Sigmoid colon (tissue), 7 donors: ENCODE measurements around the gene TMPRSS5. TPM values are rescaled to one million over a fixed set of nuclear protein-coding genes. Genes with fewer than 3 reads are reported as not detected.
A peak's percentile ranks its signal among the peaks of the same experiment; 100 is the strongest.

ENCODE experiments used
- DNase-seq: peaks from one replicate; pipeline ENCODE4 v3.0.0-alpha.2; 2019
- H3K27ac ChIP-seq, 4 donors: fragments of 200-600 bp; sonication (generic); one replicate each; pipeline ENCODE4 v1.5.1; 2016 to 2019; ENCODE audit warnings: mild to moderate bottlenecking in 1 of 4
- H3K27me3 ChIP-seq, 3 donors: fragments of 200-600 bp; sonication (generic); one replicate each; pipeline ENCODE4 v1.5.1; 2019; ENCODE audit warnings: mild to moderate bottlenecking in 1 of 3
- H3K36me3 ChIP-seq, 4 donors: fragments of 200-600 bp; sonication (generic); one replicate each; pipeline ENCODE4 v1.5.1; 2016 to 2019
- H3K4me1 ChIP-seq, 4 donors: fragments of 200-600 bp; sonication (generic); one replicate each; pipeline ENCODE4 v1.5.1; 2017 to 2019
- H3K4me3 ChIP-seq, 4 donors: fragments of 200-600 bp; sonication (generic); one replicate each; pipeline ENCODE4 v1.5.1; 2017 to 2019; ENCODE audit warnings: mild to moderate bottlenecking in 2 of 4, moderate library complexity in 1 of 4
- H3K9me3 ChIP-seq, 4 donors: fragments of 200-600 bp in 3 of 4; sonication (generic) in 3 of 4; one replicate each; pipeline versions ENCODE4 v1.5.1 to v1.6.1; 2013 to 2019
- CTCF ChIP-seq, 4 experiments: fragments of 450-650 bp in 3 of 4; fragments of 200-600 bp in 1 of 4; IDR thresholded peaks; one replicate each; pipeline ENCODE4 v1.5.1; 2016 to 2019; ENCODE audit warnings: antibody characterized with exemption in 4 of 4, mild to moderate bottlenecking in 3 of 4, moderate library complexity in 2 of 4
- EP300 ChIP-seq, 4 donors: sonication (generic); formaldehyde crosslinking; IDR thresholded peaks; one replicate each; pipeline ENCODE4 v1.6.1; 2017; ENCODE audit warnings: antibody characterized with exemption in 4 of 4
- POLR2A ChIP-seq, 2 donors: fragments of 450-650 bp; IDR thresholded peaks; one replicate each; pipeline ENCODE4 v1.6.1; 2016; ENCODE audit warnings: antibody characterized with exemption in 2 of 2, mild to moderate bottlenecking in 2 of 2, moderate library complexity in 2 of 2
- POLR2AphosphoS5 ChIP-seq, 4 donors: sonication (generic); formaldehyde crosslinking; IDR thresholded peaks; one replicate each; pipeline ENCODE4 v1.6.1; 2017; ENCODE audit warnings: antibody characterized with exemption in 4 of 4
- WGBS, 2 donors: extraction: QIAGEN DNeasy Blood & Tissue Kit; methylation state at CpG; one replicate each; pipeline ENCODE4 v1.1.7; 2013; 5-methylcytosine and 5-hydroxymethylcytosine counted together
- intact Hi-C: fragments of 100-400 bp; cut with DNase I; formaldehyde crosslinking; loops from one replicate; pipeline ENCODE4 v1.15.1; 2023
- polyA plus RNA-seq, 3 donors: library from polyadenylated mRNA; stranded (reverse); fragments of 200-250 nt; gene quantifications; one replicate each; pipeline ENCODE4 v1.2.3, GENCODE V29; 2013
- total RNA-seq, 4 donors: library from RNA; depleted of rRNA; stranded (reverse); fragments of >200 nt; gene quantifications; one replicate each; pipeline ENCODE4 v1.1.0, GENCODE V29; 2016
- donor health status: healthy with polysubstance abuse.
- donor health status: Bipolar disorder and iron deficiency.
- donor health status: healthy.

TMPRSS5 gene
- total RNA-seq (1 to 10 TPM in 1 of 4 donors, under 1 TPM in 3; 0.36 to 1.4 (median 0.60) TPM), polyA plus RNA-seq (under 1 TPM in 1 of 3 donors, not detected in 2; 0.28 TPM)

- peak within 1 kb of the TSS in 1 of 4 donors; percentile 26 for H3K27ac ChIP-seq
- no peaks in the 10 kb centered on the region for H3K27me3 ChIP-seq
- H3K4me3 ChIP-seq: no peak within 1 kb of the TSS
- peaks cover 0 to 4% (median 0%) of the 10 kb centered on the region in 4 donors for H3K9me3 ChIP-seq
- H3K36me3 ChIP-seq: no peaks in the 10 kb centered on the region
- intact Hi-C loops: no loop called here
- TF ChIP-seq EP300 (IDR thresholded peaks at IDR 0.05) (no peak), POLR2A (IDR thresholded peaks at IDR 0.05) (no peak), POLR2AphosphoS5 (IDR thresholded peaks at IDR 0.05) (no peak), CTCF (IDR thresholded peaks at IDR 0.05) (no peak)
- no peaks in the 10 kb centered on the region for H3K4me1 ChIP-seq
- DNase-seq: peak; percentile 75
- WGBS, 2 donors: 83 to 88% methylated on average over 7 of the region's 7 CpGs
Observed at GRCh38 chr11:113705871-113706655, at the start of gene TMPRSS5. Gene TMPRSS5 (minus strand): TSS chr11:113706308. CDS start chr11:113706224, 84 bp downstream.

DNA sequence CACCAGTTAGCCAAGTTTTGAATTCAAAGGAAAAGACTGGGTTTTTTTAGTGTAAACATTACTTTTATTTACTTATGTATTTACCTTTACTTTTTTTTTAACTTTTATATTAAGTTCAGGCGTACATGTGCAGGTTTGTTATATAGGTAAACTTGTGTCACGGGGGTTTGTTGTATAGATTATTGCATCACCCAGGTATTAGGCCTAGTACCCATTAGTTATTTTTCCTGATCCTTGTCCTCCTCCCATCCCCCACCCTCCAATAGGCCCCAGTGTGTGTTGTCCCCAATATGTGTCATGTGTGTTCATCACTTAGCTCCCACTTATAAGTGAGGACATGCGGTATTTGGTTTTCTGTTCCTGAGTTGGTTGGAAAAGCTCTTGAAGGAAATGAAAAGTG is 46.8 kb upstream of the TMPRSS5 start:
- intact Hi-C loops: no loop called here
- H3K9me3 ChIP-seq: no peaks in the 10 kb centered on the region
- WGBS, 2 donors: 95 to 99% methylated on average over 3 of the region's 3 CpGs

GRCh38 chr11:113736323-113736722 is 30.2 kb upstream of the TMPRSS5 start:
- Histone ChIP-seq H3K4me3 (no peak overlapping the region), H3K4me1 (no peaks in the 10 kb centered on the region), H3K36me3 (peaks cover 5 to 86% (median 28%) of the 10 kb centered on the region in 4 donors), H3K27ac (no peak overlapping the region), H3K27me3 (no peaks in the 10 kb centered on the region), H3K9me3 (no peaks in the 10 kb centered on the region)
- no peak for DNase-seq
- intact Hi-C loops: no loop called here
- no peak for TF ChIP-seq EP300 (IDR thresholded peaks at IDR 0.05)
- no peak for TF ChIP-seq POLR2AphosphoS5 (IDR thresholded peaks at IDR 0.05)
- TF ChIP-seq POLR2A (IDR thresholded peaks at IDR 0.05): no peak
- no peak for TF ChIP-seq CTCF (IDR thresholded peaks at IDR 0.05)
- WGBS, 2 donors: 93% methylated on average over 1 of the region's 1 CpG

More for the DNA sequence above, 46.8 kb upstream of the TMPRSS5 start:
- Histone ChIP-seq H3K27me3 (no peaks in the 10 kb centered on the region), H3K27ac (no peak overlapping the region), H3K4me3 (no peak overlapping the region), H3K36me3 (peaks cover 3 to 66% (median 7%) of the 10 kb centered on the region in 4 donors), H3K4me1 (no peaks in the 10 kb centered on the region)
- TF ChIP-seq POLR2A (IDR thresholded peaks at IDR 0.05) (no peak), CTCF (IDR thresholded peaks at IDR 0.05) (no peak), EP300 (IDR thresholded peaks at IDR 0.05) (no peak), POLR2AphosphoS5 (IDR thresholded peaks at IDR 0.05) (no peak)
- no peak for DNase-seq

- H3K27me3 ChIP-seq: no peaks in the 10 kb centered on the region
- DNase-seq: no peak
- TF ChIP-seq POLR2AphosphoS5 (IDR thresholded peaks at IDR 0.05) (peak in 1 of 4 donors; percentile 16), EP300 (IDR thresholded peaks at IDR 0.05) (no peak)
- 92 to 94% methylated on average over 5 of the region's 5 CpGs for WGBS, 2 donors
- peaks cover 5 to 47% (median 15%) of the 10 kb centered on the region in 4 donors for H3K36me3 ChIP-seq
- no peak overlapping the region for H3K4me3 ChIP-seq
- H3K4me1 ChIP-seq: peaks cover 0 to 6% (median 0%) of the 10 kb centered on the region in 4 donors
- no peak overlapping the region for H3K27ac ChIP-seq
- intact Hi-C loops: loop anchor here (5.0 kb wide), 1 partner anchor 200 kb away; no protein-coding TSS in a partner anchor
- no peaks in the 10 kb centered on the region for H3K9me3 ChIP-seq
Observed at GRCh38 chr11:113732092-113732491, 26.0 kb upstream of the TMPRSS5 start.
